WERI-Rb-1 (cell line): ENCODE data around the gene S100A8.
"Not testable (repeated sequence)": the region's sequence is repeated elsewhere in the genome, so short reads cannot be mapped to it uniquely, and the experiment has no call there.

ENCODE experiments used
- DNase-seq: peaks from one replicate; pipeline ENCODE4 v3.0.0-alpha.2; 2020
- H3K27ac ChIP-seq: fragments of 250-450 bp; sonication (Bioruptor Pico); 2 replicates; pipeline ENCODE4 v1.5.1; 2020; ENCODE audit warnings: mild to moderate bottlenecking, moderate library complexity
- H3K27me3 ChIP-seq: fragments of 250-450 bp; sonication (Bioruptor Pico); 2 replicates; pipeline ENCODE4 v1.5.1; 2021; ENCODE audit warnings: mild to moderate bottlenecking, low read depth, moderate library complexity; ENCODE audit not compliant: insufficient read depth, severe bottlenecking
- H3K36me3 ChIP-seq: fragments of 250-450 bp; sonication (Bioruptor Pico); 2 replicates; pipeline ENCODE4 v1.5.1; 2020; ENCODE audit warnings: mild to moderate bottlenecking, moderate library complexity
- H3K4me3 ChIP-seq: 2 replicates; pipeline ENCODE4 v1.5.1; 2011; ENCODE audit warnings: low read depth, mild to moderate bottlenecking, control low read depth, low read length
- H3K9me3 ChIP-seq: fragments of 250-450 bp; sonication (Bioruptor Pico); 2 replicates; pipeline ENCODE4 v1.5.1; 2021; ENCODE audit warnings: mild to moderate bottlenecking, moderate library complexity; ENCODE audit not compliant: severe bottlenecking
- TF ChIP-seq, protein P1 (sequence below): IDR thresholded peaks from 2 replicates; pipeline ENCODE4 v1.5.1; 2011; ENCODE audit warnings: low read depth, mild to moderate bottlenecking, control low read depth, inconsistent platforms, low read length

S100A8 gene

GRCh38 chr1:153352523-153352922, 38.4 kb downstream of the S100A8 start:
- DNase-seq: peak; percentile 87
- H3K4me3 ChIP-seq: no peak overlapping the region
- no peaks in the 10 kb centered on the region for H3K9me3 ChIP-seq
- H3K36me3 ChIP-seq: no peaks in the 10 kb centered on the region
- no peak overlapping the region for H3K27ac ChIP-seq
- H3K27me3 ChIP-seq: peaks cover 80% of the 10 kb centered on the region
- TF ChIP-seq, protein P1, sequence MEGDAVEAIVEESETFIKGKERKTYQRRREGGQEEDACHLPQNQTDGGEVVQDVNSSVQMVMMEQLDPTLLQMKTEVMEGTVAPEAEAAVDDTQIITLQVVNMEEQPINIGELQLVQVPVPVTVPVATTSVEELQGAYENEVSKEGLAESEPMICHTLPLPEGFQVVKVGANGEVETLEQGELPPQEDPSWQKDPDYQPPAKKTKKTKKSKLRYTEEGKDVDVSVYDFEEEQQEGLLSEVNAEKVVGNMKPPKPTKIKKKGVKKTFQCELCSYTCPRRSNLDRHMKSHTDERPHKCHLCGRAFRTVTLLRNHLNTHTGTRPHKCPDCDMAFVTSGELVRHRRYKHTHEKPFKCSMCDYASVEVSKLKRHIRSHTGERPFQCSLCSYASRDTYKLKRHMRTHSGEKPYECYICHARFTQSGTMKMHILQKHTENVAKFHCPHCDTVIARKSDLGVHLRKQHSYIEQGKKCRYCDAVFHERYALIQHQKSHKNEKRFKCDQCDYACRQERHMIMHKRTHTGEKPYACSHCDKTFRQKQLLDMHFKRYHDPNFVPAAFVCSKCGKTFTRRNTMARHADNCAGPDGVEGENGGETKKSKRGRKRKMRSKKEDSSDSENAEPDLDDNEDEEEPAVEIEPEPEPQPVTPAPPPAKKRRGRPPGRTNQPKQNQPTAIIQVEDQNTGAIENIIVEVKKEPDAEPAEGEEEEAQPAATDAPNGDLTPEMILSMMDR: peak; percentile 99

DNA sequence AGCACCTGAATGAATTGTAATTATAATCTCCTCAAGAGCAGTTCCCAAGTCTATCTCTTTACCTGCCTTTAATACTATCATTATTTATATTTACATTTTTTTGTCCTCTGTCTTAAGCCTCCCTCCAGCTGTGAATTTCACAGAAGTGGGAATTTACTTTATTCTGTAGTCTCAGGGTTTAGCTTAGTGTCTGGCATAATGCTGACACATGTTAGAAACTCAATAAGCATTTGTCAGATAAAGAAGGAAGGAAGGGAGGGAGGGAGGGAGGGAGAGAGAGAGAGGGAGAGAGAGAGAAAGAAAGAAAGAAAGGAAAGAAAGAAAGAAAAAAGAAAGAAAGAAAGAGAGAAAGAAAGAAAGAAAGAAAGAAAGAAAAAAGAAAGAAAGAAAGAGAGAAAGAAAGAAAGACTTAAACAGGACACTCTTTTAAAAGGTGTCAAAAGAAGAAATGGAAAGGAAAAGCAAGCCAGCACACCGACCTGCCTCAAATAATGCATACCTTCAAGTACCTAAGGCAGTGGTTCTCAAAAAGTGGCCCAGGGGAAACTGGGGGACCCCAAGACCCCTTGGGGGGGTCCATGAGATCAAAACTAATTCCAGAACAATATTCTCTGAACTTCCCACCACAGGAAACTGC, 40.4 kb downstream of the S100A8 start:
- H3K4me3 ChIP-seq: no peak overlapping the region
- H3K27ac ChIP-seq: no peak overlapping the region
- no peaks in the 10 kb centered on the region for H3K9me3 ChIP-seq
- peak; percentile 5 for DNase-seq
- H3K27me3 ChIP-seq: peaks cover 80% of the 10 kb centered on the region
- TF ChIP-seq, protein P1: no peak
- H3K36me3 ChIP-seq: no peaks in the 10 kb centered on the region

DNA sequence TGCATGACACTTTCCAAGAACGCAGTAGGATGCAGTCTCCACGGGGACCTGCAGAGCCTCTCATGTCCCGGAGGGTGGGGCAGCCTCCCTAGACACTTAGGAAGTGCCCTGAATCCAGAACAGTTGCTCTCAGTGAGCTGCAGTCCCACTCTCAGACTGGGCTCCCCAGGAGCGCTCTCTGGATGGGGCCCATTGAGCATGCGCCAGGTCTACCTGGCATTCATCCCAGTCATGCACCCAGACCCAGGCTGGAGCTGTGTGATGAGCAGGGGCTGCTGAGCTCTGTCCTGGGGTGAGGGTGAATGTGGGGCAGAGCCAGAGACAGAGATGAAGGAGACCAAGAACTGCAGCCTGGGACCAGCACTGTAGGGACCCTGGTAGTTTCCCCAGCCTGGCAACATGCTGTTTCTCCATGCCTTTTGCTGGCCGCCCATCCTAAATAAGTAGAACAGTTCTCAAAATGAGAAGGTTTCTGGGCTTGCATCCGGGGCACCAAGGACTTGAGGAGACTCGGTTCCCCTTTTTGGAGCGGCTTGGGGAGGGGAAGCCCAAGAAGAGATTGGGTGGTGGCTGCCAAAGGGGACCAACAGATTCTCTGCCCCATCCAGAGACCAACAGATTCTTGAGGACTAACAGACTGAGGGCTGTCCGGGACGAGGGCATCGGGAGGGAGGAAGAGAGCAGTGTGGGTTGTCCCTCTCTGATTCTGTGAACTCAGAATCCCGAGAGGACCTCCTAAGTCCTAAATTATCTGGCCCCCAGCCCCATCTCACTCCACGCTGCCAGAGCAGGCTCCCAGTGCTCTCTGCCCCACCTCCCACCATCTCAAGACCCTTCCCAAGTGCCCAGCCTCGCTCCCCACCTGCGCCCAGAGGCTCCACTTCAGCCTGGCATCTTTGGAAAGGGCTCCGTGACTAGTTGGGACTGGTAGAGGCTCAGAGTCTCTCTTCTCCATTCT, 41.2 kb downstream of the S100A8 start:
- peaks cover 1% of the 10 kb centered on the region for H3K9me3 ChIP-seq
- peaks cover 80% of the 10 kb centered on the region for H3K27me3 ChIP-seq
- DNase-seq: peak; percentile 14
- no peak overlapping the region for H3K27ac ChIP-seq
- no peaks in the 10 kb centered on the region for H3K36me3 ChIP-seq
- H3K4me3 ChIP-seq: no peak overlapping the region
- TF ChIP-seq, protein P1: no peak

GRCh38 chr1:153348511-153349362, 42.1 kb downstream of the S100A8 start, which contains the start of gene PGLYRP4:
TSS of gene PGLYRP4 (minus strand) at chr1:153348841. CDS start at chr1:153347932, 909 bp downstream.
- no peak within 1 kb of the TSS for H3K27ac ChIP-seq
- peaks cover 80% of the 10 kb centered on the region for H3K27me3 ChIP-seq
- no peak within 1 kb of the TSS for H3K4me3 ChIP-seq
- peak; percentile 55 for DNase-seq
- H3K9me3 ChIP-seq: peaks cover 3% of the 10 kb centered on the region
- H3K36me3 ChIP-seq: no peaks in the 10 kb centered on the region
- TF ChIP-seq, protein P1: 0 out of 2 replicates have a peak, but pooled peaks have one; percentile 33

DNA sequence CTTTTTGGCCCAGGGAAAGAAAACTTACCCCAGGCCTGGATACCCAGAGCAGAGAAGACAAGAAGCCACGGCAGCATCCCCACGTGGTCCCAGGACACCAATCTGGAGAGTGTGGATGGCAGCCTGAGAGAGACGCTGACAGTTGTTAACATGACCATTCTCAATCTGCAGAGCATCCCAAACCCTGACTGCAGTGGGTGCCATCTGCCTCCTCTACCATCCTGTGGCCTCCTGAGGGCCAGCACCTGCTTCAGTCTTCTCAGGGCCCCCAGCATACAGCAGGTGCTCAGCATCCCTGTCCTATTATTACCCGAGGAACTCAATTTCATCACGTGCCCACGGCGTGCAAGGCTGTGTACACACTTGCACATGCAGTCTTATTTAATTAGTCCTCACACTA, 43.0 kb downstream of the S100A8 start:
- no peak overlapping the region for H3K27ac ChIP-seq
- H3K9me3 ChIP-seq: peaks cover 3% of the 10 kb centered on the region
- H3K36me3 ChIP-seq: no peaks in the 10 kb centered on the region
- TF ChIP-seq, protein P1: no peak
- DNase-seq: peak; percentile 51
- peaks cover 88% of the 10 kb centered on the region for H3K27me3 ChIP-seq
- H3K4me3 ChIP-seq: no peak overlapping the region

- DNase-seq: peak; percentile 5
- H3K27me3 ChIP-seq: peaks cover 94% of the 10 kb centered on the region
- H3K9me3 ChIP-seq, H3K4me3 ChIP-seq, H3K36me3 ChIP-seq, H3K27ac ChIP-seq: not testable (repeated sequence)
These were observed 43.8 kb downstream of the S100A8 start for GRCh38 chr1:153347049-153347448.
